ENCODE results near the gene ARHGAP24. TPM values are rescaled to one million over a fixed set of nuclear protein-coding genes. Genes with fewer than 3 reads are reported as not detected.

ARHGAP24 gene
- total and polyA plus RNA-seq, 2 of the 13 experiments (the other 11 are each of a cell fraction or from before 2014, with no cell fraction given): 0.07 to 0.55 TPM

DNA sequence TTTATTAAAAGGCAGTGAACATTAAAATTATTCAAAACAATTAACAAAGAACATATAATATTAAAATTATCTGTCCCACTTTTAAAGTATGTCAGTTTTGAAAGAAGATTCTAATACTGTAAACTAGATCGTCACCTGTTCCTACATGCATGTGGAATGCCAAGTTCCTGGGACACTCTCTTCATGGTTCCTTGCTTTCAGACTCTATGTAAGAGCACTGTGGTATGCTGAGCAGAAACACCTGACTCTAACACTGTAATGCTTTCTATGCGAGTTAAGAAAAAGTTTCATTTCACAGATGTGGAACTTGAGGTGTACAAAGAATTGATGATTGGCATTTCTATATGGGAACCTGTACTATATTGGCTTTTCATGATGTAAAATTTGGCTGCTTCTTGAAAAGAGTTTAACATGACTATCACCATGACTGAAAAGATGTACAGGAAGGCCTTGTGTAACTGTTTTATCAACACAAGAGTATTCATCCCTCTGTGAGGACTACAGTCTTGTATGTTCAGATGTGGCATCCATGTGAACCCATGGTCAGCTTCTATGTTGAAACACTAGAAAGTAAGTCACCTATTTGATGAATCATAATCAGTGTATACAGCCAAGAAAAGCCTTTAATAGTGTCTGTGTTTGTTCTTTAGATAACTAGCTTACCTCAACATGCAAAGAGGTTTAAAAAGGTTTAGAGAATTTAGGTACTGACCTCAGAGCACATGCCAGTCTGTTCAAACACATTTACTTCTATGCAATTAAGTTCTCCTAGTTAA lies 354.5 kb downstream of the ARHGAP24 start (continued):
- TF ChIP-seq, protein P1, sequence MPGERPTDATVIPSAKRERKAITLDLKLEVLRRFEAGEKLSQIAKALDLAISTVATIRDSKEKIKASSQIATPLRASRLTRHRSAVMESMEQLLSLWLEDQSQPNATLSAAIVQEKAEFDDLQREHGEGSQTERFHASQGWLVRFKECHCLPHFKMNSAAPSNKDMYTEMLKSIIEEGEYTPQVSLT (CRISPR knock-in tag; IDR thresholded peaks at IDR 0.05; ENCODE audit: borderline replicate concordance, low read depth): no peak
- TF ChIP-seq MATR3 (CRISPR knock-in tag; IDR thresholded peaks at IDR 0.05) (no peak), ZNF350 (CRISPR knock-in tag; IDR thresholded peaks at IDR 0.05; ENCODE audit: borderline replicate concordance, low read depth) (no peak)
- TF ChIP-seq, protein P2, sequence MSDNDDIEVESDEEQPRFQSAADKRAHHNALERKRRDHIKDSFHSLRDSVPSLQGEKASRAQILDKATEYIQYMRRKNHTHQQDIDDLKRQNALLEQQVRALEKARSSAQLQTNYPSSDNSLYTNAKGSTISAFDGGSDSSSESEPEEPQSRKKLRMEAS (IDR thresholded peaks at IDR 0.05): no peak

DNA sequence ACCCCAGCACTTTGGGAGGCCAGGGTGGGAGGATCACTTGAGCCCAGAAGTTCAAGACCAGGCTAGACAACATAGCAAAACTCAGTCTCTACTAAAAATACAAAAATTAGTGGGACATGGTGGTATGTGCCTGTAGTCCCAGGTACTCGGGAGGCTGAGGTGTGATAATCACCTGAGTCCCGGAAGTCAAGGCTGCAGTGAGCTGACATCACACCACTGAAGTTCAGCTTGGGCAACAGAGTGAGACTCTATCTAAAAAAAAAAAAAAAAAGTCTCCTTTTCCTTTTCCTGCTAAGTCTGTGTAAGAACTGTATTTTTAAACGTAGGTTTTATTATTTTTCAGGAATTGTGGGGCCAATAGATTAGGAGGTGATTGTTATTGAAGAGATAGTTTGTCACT lies 356.7 kb downstream of the ARHGAP24 start:
- no TSS peak for BruUV-seq (replicated peaks)
- in situ Hi-C loops (cut with HindIII; ENCODE audit: extremely low pct_ligation_motif_present, low pct_unique_long_range_greater_than_20kb): no loop called here
- no peak for FAIRE-seq

More for the DNA sequence above, 356.7 kb downstream of the ARHGAP24 start:
- Histone ChIP-seq H3K9me3 (ENCODE audit: low read length) (no peaks in the 10 kb centered on the region), H3K27me3 (ENCODE audit: control insufficient read depth in 1 of 2, insufficient read depth in 2 of 2, low read length in 2 of 2) (no peaks in the 10 kb centered on the region), H3K79me2 (ENCODE audit: insufficient read depth, low read length) (no peaks in the 10 kb centered on the region), H3K4me1 (ENCODE audit: insufficient read depth, low read length) (no peaks in the 10 kb centered on the region), H3K27ac (ENCODE audit: extremely low read length, insufficient read depth, low read length) (no peak overlapping the region), H3K4me2 (ENCODE audit: low read depth, low read length) (no peak overlapping the region), H3K36me3 (replicated peaks in 1 of 2; ENCODE audit: control insufficient read depth in 1 of 2, insufficient read depth in 2 of 2, low read length in 2 of 2) (no peaks in the 10 kb centered on the region), H2AFZ (ENCODE audit: low read length) (no peak overlapping the region), H3K9ac (ENCODE audit: insufficient read depth, low read depth, low read length) (no peak overlapping the region), H3K4me3 (replicated peaks in 1 of 3; ENCODE audit: insufficient read depth in 1 of 3, low read depth in 2 of 3, low read length in 3 of 3) (no peak overlapping the region), H4K20me1 (ENCODE audit: insufficient read depth, low read length) (no peaks in the 10 kb centered on the region)
- 26% methylated on average over 3 of the region's 3 CpGs for WGBS (ENCODE audit: low lambda C conversion rate)
- intact Hi-C loops (cut with micrococcal nuclease; ENCODE audit: unreplicated experiment): no loop called here
- DNase-seq (ENCODE audit: low spot score): no peak
- ChIA-PET CTCF (ENCODE audit: low intra/inter-chr PET ratio, low total read pairs) (no interaction called here), POLR2A (no interaction called here)
- TF ChIP-seq KLF12 (CRISPR knock-in tag; IDR thresholded peaks at IDR 0.05; ENCODE audit: borderline replicate concordance) (no peak), ZNF230 (CRISPR knock-in tag; IDR thresholded peaks at IDR 0.05) (no peak), PCBP2 (optimal IDR thresholded peaks at IDR 0.05; ENCODE audit: low read depth, low read length, poor library complexity, severe bottlenecking) (no peak), ZNF3 (CRISPR knock-in tag; IDR thresholded peaks at IDR 0.05) (no peak), MYC (CRISPR knock-in tag; IDR thresholded peaks at IDR 0.05; ENCODE audit: borderline replicate concordance) (no peak), NFIC (IDR thresholded peaks at IDR 0.05; ENCODE audit: low read length) (no peak)
- TF ChIP-seq, protein P3, sequence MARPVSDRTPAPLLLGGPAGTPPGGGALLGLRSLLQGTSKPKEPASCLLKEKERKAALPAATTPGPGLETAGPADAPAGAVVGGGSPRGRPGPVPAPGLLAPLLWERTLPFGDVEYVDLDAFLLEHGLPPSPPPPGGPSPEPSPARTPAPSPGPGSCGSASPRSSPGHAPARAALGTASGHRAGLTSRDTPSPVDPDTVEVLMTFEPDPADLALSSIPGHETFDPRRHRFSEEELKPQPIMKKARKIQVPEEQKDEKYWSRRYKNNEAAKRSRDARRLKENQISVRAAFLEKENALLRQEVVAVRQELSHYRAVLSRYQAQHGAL (CRISPR knock-in tag; IDR thresholded peaks at IDR 0.05; ENCODE audit: not compliant biosample characterization): no peak
- TF ChIP-seq, protein P4, sequence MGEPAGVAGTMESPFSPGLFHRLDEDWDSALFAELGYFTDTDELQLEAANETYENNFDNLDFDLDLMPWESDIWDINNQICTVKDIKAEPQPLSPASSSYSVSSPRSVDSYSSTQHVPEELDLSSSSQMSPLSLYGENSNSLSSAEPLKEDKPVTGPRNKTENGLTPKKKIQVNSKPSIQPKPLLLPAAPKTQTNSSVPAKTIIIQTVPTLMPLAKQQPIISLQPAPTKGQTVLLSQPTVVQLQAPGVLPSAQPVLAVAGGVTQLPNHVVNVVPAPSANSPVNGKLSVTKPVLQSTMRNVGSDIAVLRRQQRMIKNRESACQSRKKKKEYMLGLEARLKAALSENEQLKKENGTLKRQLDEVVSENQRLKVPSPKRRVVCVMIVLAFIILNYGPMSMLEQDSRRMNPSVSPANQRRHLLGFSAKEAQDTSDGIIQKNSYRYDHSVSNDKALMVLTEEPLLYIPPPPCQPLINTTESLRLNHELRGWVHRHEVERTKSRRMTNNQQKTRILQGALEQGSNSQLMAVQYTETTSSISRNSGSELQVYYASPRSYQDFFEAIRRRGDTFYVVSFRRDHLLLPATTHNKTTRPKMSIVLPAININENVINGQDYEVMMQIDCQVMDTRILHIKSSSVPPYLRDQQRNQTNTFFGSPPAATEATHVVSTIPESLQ (CRISPR knock-in tag; conservative IDR thresholded peaks at IDR 0.05): no peak
- no peak for ATAC-seq

Measured in HepG2 (cell line).